H9 (cell line): ENCODE data around the gene NEDD4L. TPM values are rescaled to one million over a fixed set of nuclear protein-coding genes. Genes with fewer than 3 reads are reported as not detected.

Source experiments
- DNase-seq: peaks from one replicate; pipeline ENCODE4 v3.0.0-alpha.2; 2017
- H2AFZ ChIP-seq: one replicate; pipeline ENCODE4 v1.6.1; 2013; ENCODE audit warnings: mild to moderate bottlenecking, low read length, control low read depth, moderate library complexity
- H2AK5ac ChIP-seq: 2 replicates; pipeline ENCODE4 v1.6.1; 2013; ENCODE audit warnings: low read length, control low read depth, mixed read lengths; ENCODE audit not compliant: insufficient read length
- H2BK120ac ChIP-seq: one replicate; pipeline ENCODE4 v1.6.1; 2013; ENCODE audit warnings: low read depth, mild to moderate bottlenecking, low read length, control low read depth, inconsistent platforms; ENCODE audit not compliant: poor library complexity, severe bottlenecking
- H2BK12ac ChIP-seq: 2 replicates; pipeline ENCODE4 v1.6.1; 2013; ENCODE audit warnings: low read length, control low read depth, mixed read lengths, low read depth; ENCODE audit not compliant: insufficient read length
- H2BK15ac ChIP-seq: 2 replicates; pipeline ENCODE4 v1.6.1; 2013; ENCODE audit warnings: low read depth, low read length, control low read depth
- H2BK20ac ChIP-seq: one replicate; pipeline ENCODE4 v1.6.1; 2013; ENCODE audit warnings: low read depth, mild to moderate bottlenecking, low read length, control low read depth, inconsistent platforms; ENCODE audit not compliant: poor library complexity, severe bottlenecking
- H2BK5ac ChIP-seq: 2 replicates; pipeline ENCODE4 v1.6.1; 2013; ENCODE audit warnings: low read length, control low read depth, mixed read lengths; ENCODE audit not compliant: insufficient read length
- H3K14ac ChIP-seq: 2 replicates; pipeline ENCODE4 v1.6.1; 2013; ENCODE audit warnings: low read length, control low read depth; ENCODE audit not compliant: insufficient read depth
- H3K18ac ChIP-seq: 2 replicates; pipeline ENCODE4 v1.6.1; 2013; ENCODE audit warnings: low read depth, mild to moderate bottlenecking, mixed read lengths, low read length, control low read depth; ENCODE audit not compliant: insufficient read length
- H3K23ac ChIP-seq: 2 replicates; pipeline ENCODE4 v1.6.1; 2013; ENCODE audit warnings: low read length, control low read depth, mixed read lengths, low read depth; ENCODE audit not compliant: insufficient read length
- H3K23me2 ChIP-seq: 2 replicates; pipeline ENCODE4 v1.6.1; 2013; ENCODE audit warnings: low read depth, mild to moderate bottlenecking, mixed read lengths, low read length, control low read depth; ENCODE audit not compliant: insufficient read length, poor library complexity, severe bottlenecking
- H3K27ac ChIP-seq: 2 replicates; pipeline ENCODE4 v1.5.1; 2013; ENCODE audit warnings: low read length, control low read depth, mixed read lengths, low read depth; ENCODE audit not compliant: insufficient read length
- H3K27me3 ChIP-seq: 2 replicates; pipeline ENCODE4 v1.6.1; 2013; ENCODE audit warnings: low read length, control low read depth, inconsistent platforms; ENCODE audit not compliant: insufficient read depth
- H3K4ac ChIP-seq: 2 replicates; pipeline ENCODE4 v1.6.1; 2013; ENCODE audit warnings: low read depth, mild to moderate bottlenecking, control low read depth, inconsistent platforms, low read length, moderate library complexity
- H3K4me1 ChIP-seq: 2 replicates; pipeline ENCODE4 v1.6.1; 2013; ENCODE audit warnings: low read length, control low read depth, inconsistent platforms; ENCODE audit not compliant: insufficient read depth
- H3K4me2 ChIP-seq: 2 replicates; pipeline ENCODE4 v1.6.1; 2013; ENCODE audit warnings: low read length, control low read depth, mixed read lengths; ENCODE audit not compliant: insufficient read length, insufficient read depth
- H3K56ac ChIP-seq: 2 replicates; pipeline ENCODE4 v1.6.1; 2013; ENCODE audit warnings: low read depth, mild to moderate bottlenecking, mixed read lengths, low read length, control low read depth; ENCODE audit not compliant: insufficient read length
- H3K79me1 ChIP-seq: 2 replicates; pipeline ENCODE4 v1.6.1; 2013; ENCODE audit warnings: low read depth, mild to moderate bottlenecking, moderate library complexity, low read length, control low read depth, inconsistent platforms; ENCODE audit not compliant: insufficient read depth, poor library complexity, severe bottlenecking
- H3K79me2 ChIP-seq: 2 replicates; pipeline ENCODE4 v1.6.1; 2013; ENCODE audit warnings: low read length, control low read depth, inconsistent platforms; ENCODE audit not compliant: insufficient read depth
- H3K9ac ChIP-seq: 2 replicates; pipeline ENCODE4 v1.6.1; 2013; ENCODE audit warnings: low read length, control low read depth, mixed read lengths; ENCODE audit not compliant: insufficient read length; ENCODE audit errors: extremely low read depth
- H3K9me3 ChIP-seq: one replicate; pipeline ENCODE4 v1.6.1; 2013; ENCODE audit warnings: low read depth, low read length, inconsistent platforms; ENCODE audit not compliant: control insufficient read depth
- H3T11ph ChIP-seq: one replicate; pipeline ENCODE4 v1.6.1; 2013; ENCODE audit warnings: mild to moderate bottlenecking, low read length, control low read depth, inconsistent platforms
- H4K20me1 ChIP-seq: one replicate; pipeline ENCODE4 v1.6.1; 2013; ENCODE audit not compliant: control insufficient read depth, insufficient read length, insufficient read depth
- H4K5ac ChIP-seq: 2 replicates; pipeline ENCODE4 v1.6.1; 2013; ENCODE audit warnings: low read depth, mild to moderate bottlenecking, mixed read lengths, low read length, control low read depth; ENCODE audit not compliant: insufficient read length
- H4K8ac ChIP-seq: replicated peaks from 2 replicates; pipeline ENCODE4 v1.6.1; 2013; ENCODE audit warnings: low read length, control low read depth, mixed read lengths, low read depth; ENCODE audit not compliant: insufficient read length
- H4K91ac ChIP-seq: 2 replicates; pipeline ENCODE4 v1.6.1; 2013; ENCODE audit warnings: low read depth, mild to moderate bottlenecking, moderate library complexity, mixed read lengths, low read length, control low read depth; ENCODE audit not compliant: insufficient read length
- H3K27ac Mint-ChIP-seq, 3 experiments: 2 replicates in 2 of 3; 3 replicates in 1 of 3; pipeline ENCODE4 v1.8.0; 2020 to 2021; ENCODE audit warnings: mixed read lengths in 3 of 3, mild to moderate bottlenecking in 1 of 3, moderate library complexity in 1 of 3
- H3K27me3 Mint-ChIP-seq: 2 replicates; pipeline ENCODE4 v1.8.0; 2021; ENCODE audit warnings: low read depth, mild to moderate bottlenecking, moderate library complexity, mixed read lengths
- H3K36me3 Mint-ChIP-seq, 3 experiments: 2 replicates in 2 of 3; 3 replicates in 1 of 3; pipeline ENCODE4 v1.8.0; 2020 to 2021; ENCODE audit warnings: low read depth in 3 of 3, mixed read lengths in 3 of 3; ENCODE audit not compliant: insufficient read depth in 1 of 3
- H3K4me1 Mint-ChIP-seq, 2 experiments: 2 replicates each; pipeline ENCODE4 v1.8.0; 2020; ENCODE audit warnings: mixed read lengths in 2 of 2
- H3K4me3 Mint-ChIP-seq, 2 experiments: 2 replicates in 1 of 2; 3 replicates in 1 of 2; pipeline ENCODE4 v1.8.0; 2020 to 2021; ENCODE audit warnings: mild to moderate bottlenecking in 2 of 2, mixed read lengths in 2 of 2, moderate library complexity in 1 of 2
- H3K9me3 Mint-ChIP-seq, 2 experiments: 2 replicates in 1 of 2; 3 replicates in 1 of 2; pipeline ENCODE4 v1.8.0; 2020; ENCODE audit warnings: mild to moderate bottlenecking in 2 of 2, mixed read lengths in 2 of 2, moderate library complexity in 1 of 2
- WGBS: extraction: QIAGEN DNeasy Blood & Tissue Kit; methylation state at CpG from one replicate; pipeline ENCODE4 v1.1.7; 2013; ENCODE audit warnings: missing lambda C conversion rate, low lambda C conversion rate, mixed read lengths; ENCODE audit not compliant: insufficient read length; ENCODE audit errors: extremely low coverage; 5-methylcytosine and 5-hydroxymethylcytosine counted together
- total RNA-seq: library from RNA; stranded (reverse); gene quantifications from 2 replicates; pipeline ENCODE4 v1.2.1, GENCODE V29; 2021
- TF ChIP-seq, protein P1 (sequence below): fragments of 200-600 bp; sonication (generic); conservative IDR thresholded peaks from 3 replicates; pipeline ENCODE4 v1.8.0; 2021; ENCODE audit warnings: antibody characterized with exemption, mild to moderate bottlenecking

Gene NEDD4L
- total RNA-seq, 1 experiment from 2014 or later: 76.3 TPM

DNA sequence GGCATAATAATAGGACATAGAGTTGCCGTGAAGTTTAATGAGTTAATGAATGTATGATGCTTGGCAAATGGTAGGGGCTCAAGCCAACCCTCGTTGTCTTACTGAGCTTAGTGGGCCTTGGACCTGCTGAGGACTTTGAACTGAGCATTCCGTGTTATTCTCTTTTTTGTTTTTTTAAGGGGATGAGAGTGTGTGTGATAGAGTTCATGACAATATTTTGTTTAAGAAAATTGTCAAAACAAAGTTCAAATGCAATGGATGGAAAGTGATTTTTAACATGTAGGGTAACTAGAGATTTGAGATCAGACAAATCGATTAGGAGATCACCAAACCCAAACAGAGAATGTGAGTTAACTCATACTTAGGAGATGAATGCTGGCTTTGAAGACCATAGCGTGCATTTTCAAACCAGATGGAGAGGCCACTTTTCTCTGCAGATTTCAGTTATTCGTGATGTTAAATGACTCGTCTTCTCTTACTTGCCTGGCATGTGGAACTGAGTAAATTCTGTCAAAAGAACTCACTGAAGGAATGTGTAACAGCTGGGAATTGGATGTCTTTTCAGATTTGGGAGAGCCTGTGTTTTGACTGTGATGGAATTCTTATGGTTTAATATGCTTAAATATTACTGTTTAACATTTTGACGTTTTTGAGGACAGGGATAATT, 88.7 kb downstream of the NEDD4L start:
- H4K91ac ChIP-seq: no peak overlapping the region
- no peak overlapping the region for H2AFZ ChIP-seq
- no peak overlapping the region for H3T11ph ChIP-seq
- H3K4ac ChIP-seq: no peak overlapping the region
- no peaks in the 10 kb centered on the region for H3K79me1 ChIP-seq
- H2BK120ac ChIP-seq: no peak overlapping the region
- H3K14ac ChIP-seq: no peak overlapping the region
- H4K8ac ChIP-seq: no peak overlapping the region
- DNase-seq: no peak
- H3K27me3 Mint-ChIP-seq: no peaks in the 10 kb centered on the region; the same call in 1 of the 2 replicates
- H3K27ac ChIP-seq: no peak overlapping the region
- H3K23me2 ChIP-seq: no peaks in the 10 kb centered on the region
- H2BK15ac ChIP-seq: no peak overlapping the region
- H4K20me1 ChIP-seq: no peaks in the 10 kb centered on the region
- no peaks in the 10 kb centered on the region for H3K9me3 ChIP-seq
- no peak overlapping the region for H3K56ac ChIP-seq
- no peak overlapping the region for H2BK12ac ChIP-seq
- H3K23ac ChIP-seq: no peak overlapping the region
- H3K27ac Mint-ChIP-seq: no peak overlapping the region
- H2BK20ac ChIP-seq: no peak overlapping the region
- no peak overlapping the region for H2AK5ac ChIP-seq
- no peak overlapping the region for H3K4me3 Mint-ChIP-seq
- no peak overlapping the region for H3K9ac ChIP-seq
- peaks cover 20 to 22% of the 10 kb centered on the region in 2 experiments for H3K4me1 Mint-ChIP-seq
- H3K36me3 Mint-ChIP-seq: peaks cover 0 to 5% (median 0%) of the 10 kb centered on the region in 3 experiments; a peak in 3 of 7 replicates
- H3K9me3 Mint-ChIP-seq: no peaks in the 10 kb centered on the region
- H3K27me3 ChIP-seq: no peaks in the 10 kb centered on the region
- no CpG with 5 or more reads among the region's 8 CpGs for WGBS
- H2BK5ac ChIP-seq: no peak overlapping the region
- peaks cover 5% of the 10 kb centered on the region; the same call in 1 of the 2 replicates for H3K79me2 ChIP-seq
- no peak overlapping the region for H3K18ac ChIP-seq
- no peak overlapping the region for H4K5ac ChIP-seq
- H3K4me1 ChIP-seq: peaks cover 13% of the 10 kb centered on the region
- no peak overlapping the region for H3K4me2 ChIP-seq
- TF ChIP-seq, protein P1, sequence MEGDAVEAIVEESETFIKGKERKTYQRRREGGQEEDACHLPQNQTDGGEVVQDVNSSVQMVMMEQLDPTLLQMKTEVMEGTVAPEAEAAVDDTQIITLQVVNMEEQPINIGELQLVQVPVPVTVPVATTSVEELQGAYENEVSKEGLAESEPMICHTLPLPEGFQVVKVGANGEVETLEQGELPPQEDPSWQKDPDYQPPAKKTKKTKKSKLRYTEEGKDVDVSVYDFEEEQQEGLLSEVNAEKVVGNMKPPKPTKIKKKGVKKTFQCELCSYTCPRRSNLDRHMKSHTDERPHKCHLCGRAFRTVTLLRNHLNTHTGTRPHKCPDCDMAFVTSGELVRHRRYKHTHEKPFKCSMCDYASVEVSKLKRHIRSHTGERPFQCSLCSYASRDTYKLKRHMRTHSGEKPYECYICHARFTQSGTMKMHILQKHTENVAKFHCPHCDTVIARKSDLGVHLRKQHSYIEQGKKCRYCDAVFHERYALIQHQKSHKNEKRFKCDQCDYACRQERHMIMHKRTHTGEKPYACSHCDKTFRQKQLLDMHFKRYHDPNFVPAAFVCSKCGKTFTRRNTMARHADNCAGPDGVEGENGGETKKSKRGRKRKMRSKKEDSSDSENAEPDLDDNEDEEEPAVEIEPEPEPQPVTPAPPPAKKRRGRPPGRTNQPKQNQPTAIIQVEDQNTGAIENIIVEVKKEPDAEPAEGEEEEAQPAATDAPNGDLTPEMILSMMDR: no peak
